GM12892 (cell line): ENCODE measurements around the gene CALML5.
A peak's percentile ranks its signal among the peaks of the same experiment; 100 is the strongest.

Experiments used
- DNase-seq: peaks from one replicate; pipeline ENCODE4 v3.0.0; 2011; ENCODE audit not compliant: insufficient read length
- FAIRE-seq: peaks from 2 replicates; lab custom pipeline; 2011; peaks lifted over from hg19 to GRCh38; lab: Jason Lieb, UNC
- POLR2A ChIP-seq: IDR thresholded peaks from 2 replicates; pipeline ENCODE4 v1.6.1; 2011; ENCODE audit warnings: low read depth, low read length, control low read depth
- POLR2AphosphoS5 ChIP-seq: IDR thresholded peaks from 2 replicates; pipeline ENCODE4 v1.6.1; 2011; ENCODE audit warnings: low read depth, low read length, control low read depth
- TAF1 ChIP-seq: IDR thresholded peaks from 2 replicates; pipeline ENCODE4 v1.6.1; 2011; ENCODE audit warnings: low read depth, mild to moderate bottlenecking, control low read depth, low read length, borderline replicate concordance

The CALML5 gene

GRCh38 chr10:5502571-5503476, 3.5 kb upstream of the CALML5 start:
- TF ChIP-seq POLR2A (no peak), POLR2AphosphoS5 (no peak), TAF1 (no peak)
- DNase-seq (no peak), FAIRE-seq (no peak)

GRCh38 chr10:5502061-5502521, 2.7 kb upstream of the CALML5 start:
- DNase-seq (no peak), FAIRE-seq (no peak)
- TF ChIP-seq POLR2A (no peak), TAF1 (no peak), POLR2AphosphoS5 (no peak)

- DNase-seq (no peak), FAIRE-seq (no peak)
- TF ChIP-seq TAF1 (no peak), POLR2A (no peak), POLR2AphosphoS5 (no peak)
These were observed 1.5 kb upstream of the CALML5 start for GRCh38 chr10:5500910-5501309.

- TF ChIP-seq POLR2AphosphoS5 = no peak
- TF ChIP-seq POLR2A = no peak
- TF ChIP-seq TAF1 = no peak
- DNase-seq = no peak
- no peak for FAIRE-seq
These were observed 846 bp upstream of the CALML5 start for GRCh38 chr10:5500162-5500670.

GRCh38 chr10:5498791-5499492, 428 bp downstream of the CALML5 start:
- TF ChIP-seq TAF1 (no peak), POLR2A (no peak), POLR2AphosphoS5 (no peak)
- FAIRE-seq (no peak), DNase-seq (no peak)

- TF ChIP-seq POLR2A (no peak), TAF1 (no peak), POLR2AphosphoS5 (no peak)
- no peak for DNase-seq
- FAIRE-seq = no peak
These were observed 1.2 kb downstream of the CALML5 start for GRCh38 chr10:5497948-5498730.

- peak; percentile 21 for FAIRE-seq
- TF ChIP-seq POLR2AphosphoS5 = no peak
- DNase-seq = no peak
These were observed 2.1 kb downstream of the CALML5 start for GRCh38 chr10:5497289-5497688.

GRCh38 chr10:5496261-5497250, 2.8 kb downstream of the CALML5 start:
- FAIRE-seq (no peak), DNase-seq (no peak)
- TF ChIP-seq POLR2AphosphoS5 (no peak), TAF1 (no peak), POLR2A (no peak)

- FAIRE-seq (no peak), DNase-seq (no peak)
- TF ChIP-seq TAF1 (no peak), POLR2AphosphoS5 (no peak), POLR2A (no peak)
These were observed 4.8 kb downstream of the CALML5 start for GRCh38 chr10:5494611-5495010.

GRCh38 chr10:5493691-5494090, 5.7 kb downstream of the CALML5 start:
- DNase-seq (no peak), FAIRE-seq (no peak)
- TF ChIP-seq POLR2A = no peak
- no peak for TF ChIP-seq POLR2AphosphoS5
- no peak for TF ChIP-seq TAF1
